Spleen (tissue), 11 donors: ENCODE measurements around the gene CABLES1. TPM values are rescaled to one million over a fixed set of nuclear protein-coding genes. Genes with fewer than 3 reads are reported as not detected.
A peak's percentile ranks its signal among the peaks of the same experiment; 100 is the strongest.

Experiments
- DNase-seq: peaks from one replicate; pipeline ENCODE4 v3.0.0-alpha.2; 2020
- H3K27ac ChIP-seq, 8 donors: fragments of 200-600 bp; sonication (generic) in 7 of 8; 1 replicate in 4 of 8; 2 replicates in 4 of 8; pipeline versions ENCODE4 v1.5.0 to v1.8.0; 2016 to 2021; ENCODE audit warnings: inconsistent platforms in 4 of 8, mild to moderate bottlenecking in 4 of 8, moderate library complexity in 1 of 8
- H3K27me3 ChIP-seq, 7 donors: fragments of 200-600 bp; sonication (generic) in 6 of 7; replicated peaks in 1 of 7; 1 replicate in 4 of 7; 2 replicates in 3 of 7; pipeline versions ENCODE4 v1.5.0 to v1.8.0; 2016 to 2021; ENCODE audit warnings: inconsistent platforms in 3 of 7, mild to moderate bottlenecking in 1 of 7
- H3K36me3 ChIP-seq, 6 donors: fragments of 200-600 bp; sonication (generic) in 5 of 6; 1 replicate in 4 of 6; 2 replicates in 2 of 6; pipeline versions ENCODE4 v1.5.0 to v1.8.0; 2016 to 2021; ENCODE audit warnings: inconsistent platforms in 2 of 6
- H3K4me1 ChIP-seq, 6 donors: fragments of 200-600 bp; sonication (generic) in 5 of 6; 1 replicate in 3 of 6; 2 replicates in 3 of 6; pipeline versions ENCODE4 v1.5.0 to v1.8.0; 2016 to 2021; ENCODE audit warnings: inconsistent platforms in 3 of 6
- H3K4me3 ChIP-seq, 8 donors: fragments of 200-600 bp; sonication (generic) in 7 of 8; 1 replicate in 4 of 8; 2 replicates in 4 of 8; pipeline versions ENCODE4 v1.5.0 to v1.8.0; 2016 to 2021; ENCODE audit warnings: inconsistent platforms in 4 of 8, mild to moderate bottlenecking in 4 of 8, moderate library complexity in 2 of 8
- H3K9me3 ChIP-seq, 8 donors: fragments of 200-600 bp; sonication (generic) in 7 of 8; 1 replicate in 4 of 8; 2 replicates in 4 of 8; pipeline versions ENCODE4 v1.5.0 to v1.8.0; 2016 to 2021; ENCODE audit warnings: inconsistent platforms in 4 of 8
- POLR2A ChIP-seq, 3 donors: fragments of 450-650 bp; IDR thresholded peaks; one replicate each; pipeline ENCODE4 v1.5.1; 2017; ENCODE audit warnings: antibody characterized with exemption in 3 of 3, mild to moderate bottlenecking in 1 of 3
- POLR2AphosphoS5 ChIP-seq, 3 donors: sonication (generic); formaldehyde crosslinking; IDR thresholded peaks; one replicate each; pipeline ENCODE4 v1.5.1; 2017; ENCODE audit warnings: antibody characterized with exemption in 3 of 3
- WGBS, 5 donors: extraction: QIAGEN DNeasy Blood & Tissue Kit in 3 of 5; methylation state at CpG; one replicate each; pipeline versions ENCODE4 v1.1.5 to v1.1.7; 2013 to 2018; 5-methylcytosine and 5-hydroxymethylcytosine counted together
- intact Hi-C: fragments of 100-400 bp; cut with DNase I; formaldehyde crosslinking; loops from one replicate; pipeline ENCODE4 v1.15.0; 2023; ENCODE audit warnings: low total_unique reads
- polyA plus RNA-seq, 3 donors: library from polyadenylated mRNA; stranded (reverse); fragments of 200-250 nt; gene quantifications; one replicate each; pipeline ENCODE4 v1.2.1, GENCODE V29; 2013
- total RNA-seq, 7 donors: library from RNA; depleted of rRNA in 3 of 7; stranded (reverse); fragments of >200 nt in 3 of 7; fragmentation: NEBNext Ultra II Directional in 4 of 7; extraction: Animal tissue kit (Norgen Biotek cat#: 25700) in 4 of 7; gene quantifications; one replicate each; pipeline versions ENCODE4 v1.1.0 to v1.2.1, GENCODE V29; 2016 to 2021
- TF ChIP-seq, protein P1 (sequence below), 11 experiments: fragments of 200-600 bp in 7 of 11; fragments of 450-650 bp in 4 of 11; sonication (generic) in 4 of 11; IDR thresholded peaks in 8 of 11; conservative IDR thresholded peaks in 3 of 11; 1 replicate in 7 of 11; 2 replicates in 4 of 11; pipeline versions ENCODE4 v1.4.0 to v1.8.0; 2016 to 2021; ENCODE audit warnings: antibody characterized with exemption in 11 of 11, inconsistent platforms in 4 of 11, mild to moderate bottlenecking in 1 of 11
- donor health status: healthy with polysubstance abuse.
- donor health status: DM: no; HTN: no; CAD: no; lungs with moderate emphysema.
- donor health status: DM: no; HTN: no; CAD: no.
- donor health status: Bipolar disorder and iron deficiency.
- donor health status: healthy.
- donor health status: DM: no; HTN: no; CAD: no.
- donor health status: DM: yes; HTN: yes; CAD: no.

CABLES1 gene
- total and polyA plus RNA-seq, 10 donors = 1.7 to 18.7 (median 6.0) TPM

DNA sequence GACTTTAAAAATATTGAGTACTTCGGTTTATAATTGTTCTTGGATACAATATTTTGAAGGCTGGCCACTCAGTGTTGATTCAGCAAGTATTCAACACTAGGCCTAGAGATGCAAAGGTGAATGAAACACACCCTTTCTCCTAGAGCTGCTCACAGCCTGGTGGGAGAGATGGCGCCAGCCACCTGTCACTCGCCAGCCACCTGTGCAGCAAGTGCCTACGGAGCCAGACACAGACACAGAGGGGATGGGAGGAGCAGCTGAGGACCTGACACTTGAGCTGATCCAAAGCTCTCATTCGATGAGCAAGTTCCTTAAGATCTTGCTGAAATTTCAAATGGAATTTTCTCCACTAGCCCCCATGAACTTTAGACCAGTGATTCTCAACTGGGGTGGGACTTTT lies 166.7 kb downstream of the CABLES1 start:
- no peaks in the 10 kb centered on the region for H3K9me3 ChIP-seq
- no peak overlapping the region for H3K4me3 ChIP-seq
- H3K27ac ChIP-seq = no peak overlapping the region
- peaks cover 0 to 15% (median 3%) of the 10 kb centered on the region in 6 donors for H3K4me1 ChIP-seq
- no peak for DNase-seq
- TF ChIP-seq POLR2A (IDR thresholded peaks at IDR 0.05) (no peak), POLR2AphosphoS5 (IDR thresholded peaks at IDR 0.05) (no peak)
- TF ChIP-seq, protein P1, sequence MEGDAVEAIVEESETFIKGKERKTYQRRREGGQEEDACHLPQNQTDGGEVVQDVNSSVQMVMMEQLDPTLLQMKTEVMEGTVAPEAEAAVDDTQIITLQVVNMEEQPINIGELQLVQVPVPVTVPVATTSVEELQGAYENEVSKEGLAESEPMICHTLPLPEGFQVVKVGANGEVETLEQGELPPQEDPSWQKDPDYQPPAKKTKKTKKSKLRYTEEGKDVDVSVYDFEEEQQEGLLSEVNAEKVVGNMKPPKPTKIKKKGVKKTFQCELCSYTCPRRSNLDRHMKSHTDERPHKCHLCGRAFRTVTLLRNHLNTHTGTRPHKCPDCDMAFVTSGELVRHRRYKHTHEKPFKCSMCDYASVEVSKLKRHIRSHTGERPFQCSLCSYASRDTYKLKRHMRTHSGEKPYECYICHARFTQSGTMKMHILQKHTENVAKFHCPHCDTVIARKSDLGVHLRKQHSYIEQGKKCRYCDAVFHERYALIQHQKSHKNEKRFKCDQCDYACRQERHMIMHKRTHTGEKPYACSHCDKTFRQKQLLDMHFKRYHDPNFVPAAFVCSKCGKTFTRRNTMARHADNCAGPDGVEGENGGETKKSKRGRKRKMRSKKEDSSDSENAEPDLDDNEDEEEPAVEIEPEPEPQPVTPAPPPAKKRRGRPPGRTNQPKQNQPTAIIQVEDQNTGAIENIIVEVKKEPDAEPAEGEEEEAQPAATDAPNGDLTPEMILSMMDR (IDR thresholded peaks at IDR 0.05 in 8 of 11, conservative IDR thresholded peaks at IDR 0.05 in 3 of 11) = no peak
- 83 to 97% (median 95%) methylated on average over 5 of the region's 5 CpGs for WGBS, 5 donors
- H3K36me3 ChIP-seq = peaks cover 0 to 13% (median 0%) of the 10 kb centered on the region in 6 donors
- no peaks in the 10 kb centered on the region for H3K27me3 ChIP-seq
- intact Hi-C loops = no loop called here

DNA sequence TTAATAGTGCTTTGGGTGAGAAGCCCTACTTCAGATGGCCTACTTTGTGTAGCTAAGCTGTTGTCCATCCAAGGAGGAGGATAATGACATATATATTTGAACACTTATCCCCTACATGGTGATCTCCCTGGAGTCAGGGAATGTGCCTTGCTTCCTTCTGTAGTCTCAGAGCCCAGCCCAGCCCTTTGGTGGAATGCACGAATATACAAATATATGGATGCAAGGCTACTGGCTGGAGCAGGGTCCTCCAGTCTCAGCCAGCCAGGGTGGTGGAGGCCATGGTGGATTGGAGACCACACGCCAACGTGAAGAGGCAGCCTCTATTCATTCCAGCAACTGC lies 167.2 kb downstream of the CABLES1 start:
- H3K4me1 ChIP-seq = peaks cover 0 to 20% (median 8%) of the 10 kb centered on the region in 6 donors
- H3K27me3 ChIP-seq = no peaks in the 10 kb centered on the region
- 84 to 96% (median 95%) methylated on average over 3 of the region's 3 CpGs for WGBS, 5 donors
- H3K27ac ChIP-seq = no peak overlapping the region
- H3K9me3 ChIP-seq = no peaks in the 10 kb centered on the region
- DNase-seq = no peak
- TF ChIP-seq, protein P1 (IDR thresholded peaks at IDR 0.05 in 8 of 11, conservative IDR thresholded peaks at IDR 0.05 in 3 of 11) = no peak
- TF ChIP-seq POLR2A (IDR thresholded peaks at IDR 0.05) (no peak), POLR2AphosphoS5 (IDR thresholded peaks at IDR 0.05) (no peak)
- peaks cover 0 to 8% (median 0%) of the 10 kb centered on the region in 6 donors for H3K36me3 ChIP-seq
- intact Hi-C loops = no loop called here
- H3K4me3 ChIP-seq = no peak overlapping the region

DNA sequence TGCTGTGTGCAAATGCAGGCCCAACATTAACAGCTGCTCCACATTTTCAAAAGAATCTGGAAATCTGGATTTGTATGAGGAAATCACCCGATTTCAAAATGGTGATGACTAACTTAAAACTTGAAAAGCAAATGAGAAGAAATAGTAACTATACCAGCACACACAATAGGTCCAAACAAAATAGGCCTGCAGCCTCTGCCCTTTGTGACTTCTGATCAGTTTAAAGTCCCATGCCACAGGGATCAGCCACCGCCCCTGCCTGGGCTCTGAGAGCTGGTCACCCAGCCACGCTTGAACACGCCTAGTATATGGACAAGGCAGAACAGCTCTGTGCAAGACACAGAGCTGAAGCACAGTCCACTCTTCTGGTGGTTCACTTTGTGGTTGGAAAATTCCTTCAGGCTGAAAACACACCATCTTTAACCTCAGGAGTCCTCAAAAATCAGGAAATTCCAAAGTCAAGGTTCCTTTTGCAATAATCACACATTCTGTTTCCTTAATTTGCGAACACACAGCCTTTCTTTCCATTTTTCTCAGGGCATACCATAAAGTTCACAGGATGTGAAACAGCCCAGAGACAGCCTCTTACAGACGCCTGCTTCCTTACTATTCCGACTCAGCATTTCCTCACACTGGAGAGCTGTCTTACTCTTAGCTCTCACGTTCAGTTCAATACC lies 167.7 kb downstream of the CABLES1 start:
- 62 to 76% (median 65%) methylated on average over 8 of the region's 8 CpGs for WGBS, 5 donors
- Histone ChIP-seq H3K4me1 (peaks cover under 1 to 25% (median 13%) of the 10 kb centered on the region in 6 donors), H3K4me3 (no peak overlapping the region), H3K27me3 (no peaks in the 10 kb centered on the region), H3K9me3 (no peaks in the 10 kb centered on the region), H3K36me3 (peaks cover 0 to 3% (median 0%) of the 10 kb centered on the region in 6 donors), H3K27ac (peak overlapping the region in 3 of 8 donors; percentile 4 to 45 (median 23))
- intact Hi-C loops = no loop called here
- no peak for DNase-seq
- TF ChIP-seq POLR2A (IDR thresholded peaks at IDR 0.05) (no peak), POLR2AphosphoS5 (IDR thresholded peaks at IDR 0.05) (no peak)
- TF ChIP-seq, protein P1 (IDR thresholded peaks at IDR 0.05 in 8 of 11, conservative IDR thresholded peaks at IDR 0.05 in 3 of 11) = no peak

DNA sequence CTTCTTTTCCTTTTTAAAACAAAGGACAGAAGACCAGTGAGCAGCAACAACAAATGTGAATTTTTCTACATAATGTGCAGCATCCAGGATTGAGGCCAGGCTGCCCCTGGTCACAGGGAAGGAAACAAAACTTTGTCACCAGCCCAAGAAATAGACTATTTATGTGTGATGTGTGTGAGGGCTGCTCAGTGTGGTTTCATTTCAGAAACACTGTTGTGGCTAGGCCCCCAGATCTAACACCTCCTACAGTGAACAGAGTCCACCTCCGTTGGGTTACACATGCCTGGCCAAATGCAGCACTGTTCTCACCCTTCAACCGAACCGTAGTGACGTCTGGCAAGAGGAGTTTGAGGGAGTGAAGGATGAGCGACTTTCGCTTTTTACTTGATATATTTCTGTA lies 171.5 kb downstream of the CABLES1 start:
- DNase-seq = no peak
- H3K9me3 ChIP-seq = no peaks in the 10 kb centered on the region
- H3K27me3 ChIP-seq = no peaks in the 10 kb centered on the region
- peaks cover 2 to 41% (median 22%) of the 10 kb centered on the region in 6 donors for H3K4me1 ChIP-seq
- H3K4me3 ChIP-seq = no peak overlapping the region
- TF ChIP-seq POLR2A (IDR thresholded peaks at IDR 0.05) (no peak), POLR2AphosphoS5 (IDR thresholded peaks at IDR 0.05) (peak in 1 of 3 donors; percentile 40)
- TF ChIP-seq, protein P1 (IDR thresholded peaks at IDR 0.05 in 8 of 11, conservative IDR thresholded peaks at IDR 0.05 in 3 of 11) = no peak
- no peaks in the 10 kb centered on the region for H3K36me3 ChIP-seq
- H3K27ac ChIP-seq = peak overlapping the region in 5 of 8 donors; percentile 64 to 84 (median 79)
- intact Hi-C loops = no loop called here
- WGBS, 5 donors = 56 to 72% (median 60%) methylated on average over 6 of the region's 6 CpGs
